ENCODE measurements around the gene PTPRCAP. TPM values are rescaled to one million over a fixed set of nuclear protein-coding genes. Genes with fewer than 3 reads are reported as not detected.

Gene PTPRCAP
- total and polyA plus RNA-seq, 9 of the 15 experiments (the other 6 are each of a cell fraction or from before 2014, with no cell fraction given): 0.22 to 2.0 (median 1.1) TPM; not detected in 4

DNA sequence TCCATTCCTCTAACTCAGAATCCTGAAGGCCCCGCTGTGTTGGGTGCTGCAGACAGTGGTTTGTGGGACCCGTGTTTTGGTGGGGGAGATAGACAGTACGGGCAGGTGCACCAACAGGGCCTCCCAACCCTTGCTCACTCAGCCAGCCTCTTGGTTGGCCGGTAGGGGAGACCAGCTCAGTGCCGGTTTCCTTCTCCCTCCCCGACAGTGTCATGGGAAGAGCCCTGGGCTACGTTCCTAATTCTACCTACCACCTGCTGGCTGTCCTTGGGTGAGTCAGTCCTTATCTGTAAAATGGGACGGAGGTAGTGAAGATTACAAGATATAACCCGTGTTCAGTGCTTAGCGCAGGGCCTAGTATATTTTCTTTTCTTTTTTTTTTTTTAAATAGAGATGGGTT, 25.7 kb upstream of the PTPRCAP start:
- WGBS (ENCODE audit: insufficient coverage, low coverage, missing lambda C conversion rate): 12% methylated on average over 10 of the region's 10 CpGs
- POLR2A ChIA-PET: interaction anchor here (0.6 to 1.8 kb wide), 5 partner anchors 12 to 1232 kb away, joined by 3 to 5 read pairs (median 4); partner anchors contain the start of genes AIP and RPS6KB2
- no peak overlapping the region for H3K4me3 ChIP-seq
- TF ChIP-seq, protein P1, sequence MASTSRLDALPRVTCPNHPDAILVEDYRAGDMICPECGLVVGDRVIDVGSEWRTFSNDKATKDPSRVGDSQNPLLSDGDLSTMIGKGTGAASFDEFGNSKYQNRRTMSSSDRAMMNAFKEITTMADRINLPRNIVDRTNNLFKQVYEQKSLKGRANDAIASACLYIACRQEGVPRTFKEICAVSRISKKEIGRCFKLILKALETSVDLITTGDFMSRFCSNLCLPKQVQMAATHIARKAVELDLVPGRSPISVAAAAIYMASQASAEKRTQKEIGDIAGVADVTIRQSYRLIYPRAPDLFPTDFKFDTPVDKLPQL (IDR thresholded peaks at IDR 0.05; ENCODE audit: extremely low read depth, insufficient read length): no peak
- TF ChIP-seq CXXC5 (CRISPR knock-in tag; IDR thresholded peaks at IDR 0.05) (0 out of 2 replicates have a peak, but pooled peaks have one; percentile 4), ZFP30 (CRISPR knock-in tag; IDR thresholded peaks at IDR 0.05; ENCODE audit: borderline replicate concordance) (no peak), EZH2 (IDR thresholded peaks at IDR 0.05; ENCODE audit: borderline replicate concordance, low read depth, low read length) (no peak), ZNF766 (CRISPR knock-in tag; conservative IDR thresholded peaks at IDR 0.05) (0 out of 2 replicates have a peak, but pooled peaks have one; percentile 24), TCF3 (CRISPR knock-in tag; IDR thresholded peaks at IDR 0.05) (0 out of 2 replicates have a peak, but pooled peaks have one; percentile 10), CEBPB (tag; IDR thresholded peaks at IDR 0.05) (no peak), HEY1 (CRISPR knock-in tag; IDR thresholded peaks at IDR 0.05; ENCODE audit: borderline replicate concordance) (no peak), L3MBTL2 (IDR thresholded peaks at IDR 0.05) (no peak), FOXM1 (IDR thresholded peaks at IDR 0.05; ENCODE audit: low read depth) (no peak), FOXM1 (CRISPR knock-in tag; IDR thresholded peaks at IDR 0.05; ENCODE audit: low read depth) (0 out of 2 replicates have a peak, but pooled peaks have one; percentile 19), ESRRA (IDR thresholded peaks at IDR 0.05; ENCODE audit: borderline replicate concordance, low read depth) (peak; percentile 66; the same call in 1 of the 2 replicates), RCOR1 (IDR thresholded peaks at IDR 0.05; ENCODE audit: borderline replicate concordance in 1 of 2, low read depth in 2 of 2, low read length in 2 of 2) (peak in 1 of 2 experiments; percentile 57; a peak in 1 of 4 replicates), ZNF561 (CRISPR knock-in tag; conservative IDR thresholded peaks at IDR 0.05) (no peak), ZBED1 (IDR thresholded peaks at IDR 0.05) (0 out of 2 replicates have a peak, but pooled peaks have one; percentile 46), HDGF (IDR thresholded peaks at IDR 0.05) (no peak), SMARCE1 (IDR thresholded peaks at IDR 0.05) (peak; percentile 44; the same call in 1 of the 2 replicates)
- TF ChIP-seq, protein P2, sequence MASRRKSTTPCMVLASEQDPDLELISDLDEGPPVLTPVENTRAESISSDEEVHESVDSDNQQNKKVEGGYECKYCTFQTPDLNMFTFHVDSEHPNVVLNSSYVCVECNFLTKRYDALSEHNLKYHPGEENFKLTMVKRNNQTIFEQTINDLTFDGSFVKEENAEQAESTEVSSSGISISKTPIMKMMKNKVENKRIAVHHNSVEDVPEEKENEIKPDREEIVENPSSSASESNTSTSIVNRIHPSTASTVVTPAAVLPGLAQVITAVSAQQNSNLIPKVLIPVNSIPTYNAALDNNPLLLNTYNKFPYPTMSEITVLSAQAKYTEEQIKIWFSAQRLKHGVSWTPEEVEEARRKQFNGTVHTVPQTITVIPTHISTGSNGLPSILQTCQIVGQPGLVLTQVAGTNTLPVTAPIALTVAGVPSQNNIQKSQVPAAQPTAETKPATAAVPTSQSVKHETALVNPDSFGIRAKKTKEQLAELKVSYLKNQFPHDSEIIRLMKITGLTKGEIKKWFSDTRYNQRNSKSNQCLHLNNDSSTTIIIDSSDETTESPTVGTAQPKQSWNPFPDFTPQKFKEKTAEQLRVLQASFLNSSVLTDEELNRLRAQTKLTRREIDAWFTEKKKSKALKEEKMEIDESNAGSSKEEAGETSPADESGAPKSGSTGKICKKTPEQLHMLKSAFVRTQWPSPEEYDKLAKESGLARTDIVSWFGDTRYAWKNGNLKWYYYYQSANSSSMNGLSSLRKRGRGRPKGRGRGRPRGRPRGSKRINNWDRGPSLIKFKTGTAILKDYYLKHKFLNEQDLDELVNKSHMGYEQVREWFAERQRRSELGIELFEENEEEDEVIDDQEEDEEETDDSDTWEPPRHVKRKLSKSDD (conservative IDR thresholded peaks at IDR 0.05; ENCODE audit: low read length): no peak
- TF ChIP-seq, protein P3, sequence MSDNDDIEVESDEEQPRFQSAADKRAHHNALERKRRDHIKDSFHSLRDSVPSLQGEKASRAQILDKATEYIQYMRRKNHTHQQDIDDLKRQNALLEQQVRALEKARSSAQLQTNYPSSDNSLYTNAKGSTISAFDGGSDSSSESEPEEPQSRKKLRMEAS (CRISPR knock-in tag; IDR thresholded peaks at IDR 0.05): no peak
- TF ChIP-seq, protein P4, sequence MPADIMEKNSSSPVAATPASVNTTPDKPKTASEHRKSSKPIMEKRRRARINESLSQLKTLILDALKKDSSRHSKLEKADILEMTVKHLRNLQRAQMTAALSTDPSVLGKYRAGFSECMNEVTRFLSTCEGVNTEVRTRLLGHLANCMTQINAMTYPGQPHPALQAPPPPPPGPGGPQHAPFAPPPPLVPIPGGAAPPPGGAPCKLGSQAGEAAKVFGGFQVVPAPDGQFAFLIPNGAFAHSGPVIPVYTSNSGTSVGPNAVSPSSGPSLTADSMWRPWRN (IDR thresholded peaks at IDR 0.05; ENCODE audit: low read depth): no peak

More for the DNA sequence above, 25.7 kb upstream of the PTPRCAP start:
- Histone ChIP-seq H3K9me3 (replicated peaks; ENCODE audit: control insufficient read depth, insufficient read depth, low read depth, low read length) (no peaks in the 10 kb centered on the region), H3K4me1 (replicated peaks in 1 of 2; ENCODE audit: control insufficient read depth in 2 of 2, insufficient read depth in 2 of 2, low read length in 2 of 2) (peaks cover 18 to 45% of the 10 kb centered on the region in 2 experiments; a peak in 4 of 5 replicates), H4K20me1 (replicated peaks; ENCODE audit: control insufficient read depth, insufficient read depth, low read length) (no peaks in the 10 kb centered on the region), H3K9ac (ENCODE audit: insufficient read depth in 1 of 2, low read depth in 2 of 2, low read length in 2 of 2) (peak overlapping the region; percentile 78 to 82; a peak in 3 of 4 replicates), H3K27me3 (ENCODE audit: control insufficient read depth in 2 of 2, insufficient read depth in 2 of 2, low read length in 2 of 2) (no peaks in the 10 kb centered on the region), H3K79me2 (ENCODE audit: control insufficient read depth, insufficient read depth, low read length) (peaks cover 8% of the 10 kb centered on the region), H2AFZ (ENCODE audit: low read depth, low read length) (peak overlapping the region; percentile 84), H3K27ac (ENCODE audit: extremely low read depth, low read depth, low read length) (peak overlapping the region; percentile 86), H3K4me2 (ENCODE audit: insufficient read depth, low read length) (peak overlapping the region; percentile 80), H3K9me1 (ENCODE audit: control insufficient read depth, insufficient read depth, low read length) (no peaks in the 10 kb centered on the region), H3K36me3 (ENCODE audit: control insufficient read depth, insufficient read depth, low read length) (no peaks in the 10 kb centered on the region)
- CTCF ChIA-PET (ENCODE audit: low intra/inter-chr PET ratio): no interaction called here
- intact Hi-C loops (cut with micrococcal nuclease): no loop called here
- ATAC-seq (peak; percentile 44), DNase-seq (ENCODE audit: extremely low read depth in 1 of 4, low spot score in 3 of 4) (peak; percentile 49 to 73 (median 56)), FAIRE-seq (peak; percentile 23)
- in situ Hi-C loops (cut with MboI): no loop called here
- BruUV-seq (replicated peaks): no TSS peak
